Muscle of arm (tissue), 12 donors: ENCODE data around the gene KRTAP5-3. TPM values are rescaled to one million over a fixed set of nuclear protein-coding genes. Genes with fewer than 3 reads are reported as not detected.
"Not testable (repeated sequence)": the region's sequence is repeated elsewhere in the genome, so short reads cannot be mapped to it uniquely, and the experiment has no call there.

ENCODE experiments used
- DNase-seq: peaks from one replicate; pipeline ENCODE4 v3.0.0-alpha.2; 2013
- polyA plus RNA-seq, 12 donors: library from polyadenylated mRNA; unstranded; fragments of 120-200 nt; gene quantifications; one replicate each; pipeline ENCODE4 v1.2.1, GENCODE V29; 2013; ENCODE audit not compliant: insufficient read length in 12 of 12

Gene KRTAP5-3
- polyA plus RNA-seq, 12 donors = not detected

DNA sequence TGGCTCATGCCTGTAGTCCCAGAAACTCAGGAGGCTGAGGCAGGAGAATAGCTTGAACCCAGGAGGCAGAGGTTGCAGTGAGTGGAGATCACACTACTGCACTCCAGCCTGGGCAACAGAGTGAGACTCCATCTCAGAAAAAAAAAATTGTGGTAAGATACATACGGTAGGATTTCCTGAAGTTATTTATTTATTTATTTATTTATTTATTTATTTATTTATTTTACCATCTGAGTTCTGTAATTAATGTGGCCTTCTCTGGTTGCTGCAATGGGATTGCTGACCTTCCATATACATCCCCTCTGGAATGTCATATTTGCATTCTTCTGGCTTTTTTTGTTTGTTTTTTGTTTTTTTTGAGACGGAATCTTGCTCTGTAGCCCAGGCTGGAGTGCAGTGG, 25.4 kb downstream of the KRTAP5-3 start:
- not testable (repeated sequence) for DNase-seq

DNA sequence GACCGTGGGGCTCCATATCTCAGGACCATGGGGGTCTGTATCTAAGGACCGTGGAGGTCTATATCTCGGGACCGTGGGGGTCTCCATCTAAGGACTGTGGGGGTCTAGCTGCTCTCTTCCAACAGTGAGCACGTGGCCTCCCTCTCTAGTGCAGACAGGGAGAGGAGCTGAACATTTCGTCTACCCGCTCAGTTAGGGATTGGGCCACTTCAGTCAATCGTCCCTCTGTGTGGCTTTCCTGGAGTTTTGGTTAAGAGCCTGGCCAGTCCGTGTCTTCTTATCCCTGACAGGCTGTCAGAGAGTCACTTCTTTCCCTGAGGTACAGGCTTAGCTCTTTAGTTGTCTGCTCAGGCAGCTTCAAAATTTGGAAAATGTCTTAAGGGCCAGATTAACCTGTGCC, 26.3 kb downstream of the KRTAP5-3 start:
- no peak for DNase-seq

DNA sequence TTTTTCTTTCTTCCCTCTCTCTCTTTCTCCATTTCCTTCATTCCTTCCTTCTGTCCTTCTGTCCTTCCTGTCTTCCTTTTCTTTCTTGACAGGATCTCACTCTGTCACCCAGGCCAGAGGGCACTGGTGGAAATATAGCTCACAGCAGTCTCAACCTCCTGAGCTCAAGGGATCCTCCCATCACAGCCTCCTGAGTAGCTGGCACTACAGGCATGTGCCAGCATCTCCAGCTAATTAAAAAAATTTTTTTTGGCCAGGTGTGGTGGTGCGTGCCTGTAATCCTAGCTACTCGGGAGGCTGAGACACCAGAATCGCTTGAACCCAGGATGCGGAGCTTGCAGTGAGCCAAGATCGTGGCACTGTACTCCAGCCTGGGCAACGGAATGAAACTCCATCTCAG, 31.4 kb downstream of the KRTAP5-3 start:
- no peak for DNase-seq

DNA sequence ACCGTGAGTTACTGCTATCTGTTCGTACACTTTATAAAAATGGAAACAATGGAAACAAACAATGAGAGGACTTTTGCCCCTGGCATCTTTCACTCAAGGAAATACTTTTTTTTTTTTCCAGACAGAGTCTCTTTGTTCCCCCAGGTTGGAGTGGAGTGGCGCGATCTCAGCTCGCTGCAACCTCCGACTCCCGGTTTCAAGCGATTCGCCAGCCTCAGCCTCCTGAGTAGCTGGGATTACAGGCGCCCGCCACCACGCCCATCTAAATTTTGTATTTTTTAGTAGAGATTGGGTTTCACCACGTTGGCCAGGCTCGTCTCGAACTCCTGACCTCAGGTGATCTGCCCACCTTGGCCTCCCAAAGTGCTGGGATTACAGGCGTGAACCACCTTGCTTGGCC, 32.5 kb downstream of the KRTAP5-3 start:
- DNase-seq = not testable (repeated sequence)

DNA sequence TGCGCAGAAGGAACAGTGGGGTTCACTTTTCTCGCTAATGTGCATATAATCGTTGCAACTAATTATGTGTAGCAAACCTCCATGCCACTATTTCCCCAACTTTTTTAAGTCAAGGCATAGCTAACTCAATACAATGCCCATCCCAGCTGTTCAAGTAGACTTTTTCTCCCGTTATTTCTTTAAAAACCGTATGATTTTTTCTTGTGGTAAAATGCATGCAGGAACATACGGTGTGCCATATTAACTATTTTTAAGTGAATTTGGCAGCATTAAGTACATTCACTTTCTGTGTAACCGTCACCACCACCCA, 33.4 kb downstream of the KRTAP5-3 start:
- DNase-seq = no peak

DNA sequence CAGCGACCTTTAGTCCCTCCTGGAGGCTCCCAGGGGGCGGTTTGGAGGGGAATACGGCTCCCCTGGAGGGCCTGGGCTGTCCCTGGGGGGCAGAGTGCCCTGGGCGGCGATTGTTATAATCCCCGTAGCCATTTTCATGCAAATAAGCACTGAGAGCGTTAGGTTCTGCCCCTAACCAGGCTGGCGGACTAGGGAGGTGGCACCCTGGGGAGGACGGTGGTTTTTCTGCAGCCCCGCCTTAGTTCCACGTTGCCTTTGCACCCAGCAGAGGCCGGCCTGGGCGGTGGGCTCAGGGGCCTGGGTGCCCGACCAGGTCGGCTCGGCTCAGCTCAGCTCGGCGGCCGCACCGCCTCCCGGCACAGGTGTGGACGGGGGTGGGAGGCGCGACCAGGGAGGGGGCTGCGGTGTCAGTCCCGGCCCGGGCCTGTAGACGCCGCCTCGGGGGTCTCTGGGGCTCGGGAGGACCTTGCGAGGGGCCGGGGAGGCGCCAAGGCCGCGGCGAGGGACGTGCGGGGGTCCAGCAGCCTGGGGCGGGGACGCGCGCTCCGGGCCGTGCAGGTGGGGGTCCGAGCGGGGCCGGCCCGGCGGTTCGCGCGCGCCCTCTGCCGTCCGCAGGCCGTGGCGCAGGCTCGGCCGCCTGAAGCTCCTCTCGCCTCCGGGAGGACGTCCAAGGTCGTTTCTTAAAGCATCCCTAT, 33.9 kb downstream of the KRTAP5-3 start:
- DNase-seq = no peak

DNA sequence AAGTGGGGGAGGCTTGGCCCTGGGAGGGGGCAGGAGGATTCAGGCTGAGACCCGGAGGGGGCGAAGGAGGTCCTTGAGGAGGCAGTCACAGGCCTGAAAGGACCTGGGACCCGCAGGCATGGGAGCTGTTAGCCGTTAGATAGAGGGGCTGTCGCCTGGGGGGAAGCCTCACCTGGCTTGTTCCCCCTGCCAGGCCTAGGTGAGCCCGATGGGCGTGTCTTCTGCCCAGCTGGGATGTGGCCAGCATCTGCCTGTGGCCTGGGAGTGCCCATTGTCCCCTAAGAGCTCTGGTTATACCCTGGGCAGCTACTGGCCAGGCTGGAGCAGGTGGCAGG, 34.4 kb downstream of the KRTAP5-3 start:
- DNase-seq = no peak

DNA sequence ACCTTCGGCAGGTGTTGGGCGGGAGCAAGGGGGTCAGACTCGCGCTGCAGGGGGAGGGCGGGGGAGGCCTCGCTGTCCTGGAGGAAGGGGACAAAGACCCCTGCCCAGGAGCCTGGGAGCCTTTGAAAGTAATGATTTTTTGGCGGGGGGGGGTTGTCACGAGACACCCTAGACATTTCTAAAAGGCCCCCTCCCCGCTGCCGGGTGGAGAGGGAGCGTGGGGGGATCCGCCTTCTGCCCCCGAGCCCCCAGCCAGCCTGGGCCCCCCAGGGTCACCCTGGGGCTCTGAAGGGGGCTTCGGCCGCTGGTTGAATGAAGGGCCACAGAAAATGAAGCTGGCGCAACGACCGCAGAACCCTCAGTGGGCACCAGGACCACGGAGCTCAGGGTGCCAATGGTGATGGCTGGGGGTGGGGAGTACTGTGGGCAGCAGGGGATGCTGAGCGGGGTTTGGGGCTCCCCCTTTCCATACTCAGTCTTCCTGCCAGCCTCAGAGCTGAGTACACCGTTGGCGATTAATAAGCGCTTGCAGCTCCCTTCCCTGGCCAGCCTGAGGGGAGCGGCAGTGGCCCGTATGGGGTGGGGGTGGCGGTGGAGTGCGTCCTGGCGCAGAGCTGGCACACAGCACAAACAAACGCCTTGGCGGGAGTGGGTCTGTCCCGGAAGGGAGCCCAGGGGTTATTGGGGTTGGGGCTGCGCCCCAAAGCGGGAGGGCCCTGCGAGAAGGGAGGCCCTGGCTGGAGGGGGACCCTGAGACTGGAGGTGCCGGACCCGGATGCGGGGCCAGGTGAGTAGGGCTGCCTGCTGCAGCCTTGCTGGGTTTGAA, 35.0 kb downstream of the KRTAP5-3 start:
- no peak for DNase-seq

DNA sequence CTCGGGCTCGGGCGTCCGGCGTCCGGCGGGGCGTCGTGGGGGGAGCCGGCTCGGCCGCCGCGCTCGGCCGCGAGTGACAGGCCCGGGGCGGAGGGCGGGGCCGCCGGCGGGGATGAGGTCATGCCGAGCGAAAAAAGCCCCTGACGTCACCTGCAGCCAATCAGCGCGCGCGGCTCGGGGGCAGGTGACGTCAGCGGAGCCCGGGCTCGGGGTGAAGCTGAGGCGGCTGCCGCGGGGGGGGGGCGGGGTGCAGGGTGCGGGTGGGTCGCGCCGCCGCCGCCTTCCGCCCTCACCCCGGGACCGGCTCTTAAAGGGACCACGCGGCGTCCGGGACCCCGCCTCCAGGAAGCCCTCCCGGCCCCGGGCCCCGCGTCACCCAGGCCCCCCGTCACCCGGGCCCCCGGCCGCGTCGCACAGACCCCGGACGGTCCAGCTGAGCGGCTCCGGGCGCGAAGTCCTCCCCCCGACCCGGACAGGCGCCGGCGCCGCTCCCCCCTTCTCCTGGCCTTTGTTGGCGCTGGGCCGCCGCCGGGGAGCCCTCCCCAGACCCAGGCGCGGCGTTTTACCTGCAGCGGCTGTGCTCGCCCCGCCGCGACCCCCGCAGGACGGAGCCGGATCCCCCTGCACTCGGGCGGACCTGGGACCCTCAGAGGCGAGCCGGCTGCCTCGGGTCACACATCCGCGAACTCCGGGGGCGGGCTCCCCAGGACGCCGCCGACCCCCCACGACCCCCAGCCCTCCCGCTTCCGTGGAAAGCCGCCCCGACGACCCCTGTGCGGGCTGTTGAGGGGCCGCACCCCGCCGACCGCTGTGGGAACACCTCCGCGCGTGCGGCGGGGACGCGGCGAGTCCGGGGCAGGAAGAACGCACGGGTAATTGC, 35.8 kb downstream of the KRTAP5-3 start, which contains the start of gene DUSP8:
Gene DUSP8, minus strand, starts transcription at position 75 of the 880 bp plus-strand sequence. CDS start 6,445 bp downstream, outside the sequence.
- DNase-seq = peak; percentile 90

DNA sequence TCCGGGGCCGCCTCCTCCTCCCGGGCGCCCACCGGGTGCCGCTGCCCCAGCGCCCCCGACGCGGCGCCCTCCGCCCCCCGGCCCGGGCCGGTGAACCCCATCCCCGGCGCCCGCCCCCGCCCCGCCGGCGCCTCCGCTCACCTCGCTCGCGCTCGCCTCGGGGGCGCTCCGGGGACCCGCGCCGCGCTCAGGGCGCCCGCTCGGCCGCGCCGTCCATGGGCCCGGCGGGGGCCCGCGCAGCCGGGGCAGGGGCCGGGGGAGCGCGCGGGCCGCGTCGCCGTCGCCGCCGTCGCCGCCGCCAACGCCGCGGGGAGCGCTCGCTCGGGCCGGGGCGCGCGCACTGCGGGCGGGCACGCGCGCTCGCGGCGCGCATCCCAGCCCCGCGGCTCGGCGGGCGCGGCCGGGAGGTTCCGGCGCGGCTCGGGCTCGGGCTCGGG, 36.5 kb downstream of the KRTAP5-3 start:
- DNase-seq = no peak

DNA sequence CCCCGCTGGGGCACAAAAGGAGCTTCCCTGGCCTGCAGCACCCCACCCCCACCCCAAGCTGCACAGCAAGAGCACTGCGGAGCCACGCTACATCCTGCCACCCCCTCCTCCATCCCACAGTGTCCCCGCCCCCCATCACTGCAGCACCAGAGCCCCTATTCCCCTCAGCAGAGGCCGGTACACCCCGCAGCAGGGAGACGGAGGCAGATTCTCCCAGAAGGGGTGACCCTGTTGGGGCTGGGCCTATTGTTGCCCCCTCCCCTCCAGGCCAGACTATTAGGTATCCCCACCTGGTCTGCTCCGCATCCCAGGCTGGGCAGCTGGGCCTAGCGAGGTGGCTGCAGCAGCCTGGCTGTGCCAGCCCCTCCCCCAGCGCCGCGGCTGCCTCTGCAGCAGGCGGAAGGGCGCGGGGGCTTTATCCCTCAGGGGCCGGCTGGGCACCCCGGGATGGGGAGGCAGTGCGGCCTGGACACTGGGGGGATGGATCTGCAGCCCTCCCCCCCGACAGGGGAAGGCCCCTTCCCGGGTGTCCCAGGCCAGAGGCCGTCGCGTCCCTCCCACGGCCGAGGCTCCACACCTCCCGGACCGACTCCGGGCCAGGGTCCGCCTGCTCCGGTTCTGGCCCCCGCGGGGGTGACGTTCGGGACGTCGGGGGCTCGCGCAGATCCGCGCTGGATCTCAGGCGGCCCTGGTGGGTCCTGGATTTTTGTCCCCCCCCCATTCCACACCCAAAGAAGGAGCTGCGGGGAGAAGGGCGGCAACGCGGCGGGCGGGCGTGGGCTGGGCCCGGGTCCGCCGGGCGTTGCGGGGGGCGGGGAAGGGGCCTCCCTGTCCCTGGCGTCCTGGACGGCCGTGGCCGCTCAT, 37.1 kb downstream of the KRTAP5-3 start:
- no peak for DNase-seq

DNA sequence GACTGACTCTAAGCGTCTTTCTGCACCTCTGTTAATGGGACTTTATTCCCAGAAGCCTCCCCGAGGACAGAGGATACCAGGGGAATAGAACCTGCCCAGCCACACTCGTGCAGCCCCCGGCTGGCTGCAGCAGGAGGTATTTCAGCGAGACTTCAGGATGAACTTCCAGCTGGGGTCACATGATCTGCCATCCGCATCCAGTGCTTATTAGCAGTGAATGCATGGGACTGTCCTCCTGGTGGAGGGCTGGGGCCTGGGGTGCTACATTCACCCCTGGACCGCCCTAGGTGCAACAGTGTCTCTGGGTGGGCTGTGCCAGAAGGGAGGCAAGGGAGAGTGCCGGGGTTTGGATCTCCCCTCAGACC, 37.8 kb downstream of the KRTAP5-3 start:
- no peak for DNase-seq

DNA sequence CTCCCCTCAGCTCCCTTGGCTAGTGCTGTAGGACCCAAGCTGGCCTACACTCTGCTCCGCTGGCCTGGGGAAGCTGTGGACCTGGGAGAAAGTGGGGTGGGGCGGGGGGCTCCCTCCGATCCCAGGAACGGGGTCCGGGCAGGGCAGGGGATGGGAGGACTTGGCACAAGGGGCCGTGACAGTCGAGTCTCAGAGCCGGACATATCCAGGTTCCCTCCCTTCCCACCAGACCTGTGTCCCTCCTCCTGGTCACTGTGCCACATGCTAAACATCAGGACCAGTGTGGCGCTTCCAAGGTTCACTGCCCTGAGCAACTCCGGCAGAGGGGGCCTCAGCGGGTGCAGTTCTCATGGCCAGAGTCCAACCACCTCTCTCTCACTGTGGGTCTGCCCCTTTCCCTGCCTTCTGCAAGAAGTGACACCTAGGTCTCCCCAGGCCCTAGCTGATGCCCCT, 38.2 kb downstream of the KRTAP5-3 start:
- DNase-seq = no peak

DNA sequence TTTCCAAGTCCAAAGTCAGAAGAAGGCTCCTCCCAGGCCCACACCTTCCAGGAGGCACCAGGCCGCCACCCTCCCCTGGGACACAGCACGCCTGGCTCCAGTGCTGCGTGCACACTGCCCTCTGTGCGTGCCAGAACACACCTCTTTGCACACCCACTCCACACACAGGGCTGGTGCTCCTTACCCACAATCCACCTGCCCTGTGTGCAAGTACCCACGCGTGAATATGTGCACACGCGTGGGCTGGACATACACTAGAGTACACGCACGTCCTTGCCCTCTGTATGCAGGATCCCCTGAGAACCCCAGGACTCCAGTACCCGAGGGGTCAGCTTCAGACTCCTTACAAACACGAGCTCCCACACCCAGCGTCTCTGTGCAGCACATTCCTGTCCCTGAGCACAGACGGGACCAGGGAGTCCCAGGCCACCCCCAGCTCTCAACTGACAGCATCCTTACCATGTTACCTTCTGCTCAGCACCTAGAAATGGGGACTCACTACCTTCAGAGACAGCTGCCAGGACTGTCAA, 38.9 kb downstream of the KRTAP5-3 start:
- DNase-seq = no peak

DNA sequence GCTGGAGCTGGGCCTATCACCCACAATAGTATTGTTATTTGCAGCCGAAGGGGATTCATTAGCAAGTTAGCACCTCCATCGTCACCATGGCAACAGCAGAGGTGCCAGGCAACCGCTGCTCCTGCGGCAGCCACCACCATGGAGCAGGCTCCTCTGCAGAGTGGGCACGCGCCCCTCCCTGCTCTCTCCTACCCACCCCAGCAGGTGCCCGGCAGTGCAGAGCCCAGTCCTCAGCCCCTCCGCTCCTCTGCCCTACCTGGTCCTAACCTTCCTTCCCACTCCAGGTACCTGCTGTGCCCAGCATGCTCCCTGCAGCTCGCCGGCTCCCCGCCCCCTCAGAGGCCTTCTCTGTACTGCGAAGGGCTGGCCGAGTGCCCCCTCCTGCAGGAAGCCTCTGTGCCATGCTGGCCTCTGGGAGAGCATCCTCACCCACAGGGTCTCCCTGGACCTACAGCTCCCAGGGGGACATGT, 39.8 kb downstream of the KRTAP5-3 start:
- DNase-seq = no peak

DNA sequence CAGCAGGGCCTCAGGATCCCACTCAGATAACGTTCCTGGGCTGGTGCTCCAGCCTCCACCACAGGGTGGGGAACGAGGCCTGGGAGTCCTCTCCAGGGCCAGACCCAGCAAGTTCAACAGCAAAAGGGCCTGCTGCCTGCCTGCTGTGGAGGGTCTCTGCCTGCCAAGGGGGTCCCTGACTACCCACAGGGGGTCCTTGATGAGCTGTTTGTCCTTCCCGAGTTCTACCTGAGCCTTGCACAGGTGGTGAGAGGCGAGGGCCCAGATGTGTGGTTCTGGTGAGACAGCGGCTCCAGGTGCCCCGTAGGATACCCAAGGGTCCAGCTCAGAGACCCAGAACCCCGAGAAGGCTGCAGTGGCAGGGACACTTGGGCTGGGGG, 40.6 kb downstream of the KRTAP5-3 start:
- DNase-seq = no peak

DNA sequence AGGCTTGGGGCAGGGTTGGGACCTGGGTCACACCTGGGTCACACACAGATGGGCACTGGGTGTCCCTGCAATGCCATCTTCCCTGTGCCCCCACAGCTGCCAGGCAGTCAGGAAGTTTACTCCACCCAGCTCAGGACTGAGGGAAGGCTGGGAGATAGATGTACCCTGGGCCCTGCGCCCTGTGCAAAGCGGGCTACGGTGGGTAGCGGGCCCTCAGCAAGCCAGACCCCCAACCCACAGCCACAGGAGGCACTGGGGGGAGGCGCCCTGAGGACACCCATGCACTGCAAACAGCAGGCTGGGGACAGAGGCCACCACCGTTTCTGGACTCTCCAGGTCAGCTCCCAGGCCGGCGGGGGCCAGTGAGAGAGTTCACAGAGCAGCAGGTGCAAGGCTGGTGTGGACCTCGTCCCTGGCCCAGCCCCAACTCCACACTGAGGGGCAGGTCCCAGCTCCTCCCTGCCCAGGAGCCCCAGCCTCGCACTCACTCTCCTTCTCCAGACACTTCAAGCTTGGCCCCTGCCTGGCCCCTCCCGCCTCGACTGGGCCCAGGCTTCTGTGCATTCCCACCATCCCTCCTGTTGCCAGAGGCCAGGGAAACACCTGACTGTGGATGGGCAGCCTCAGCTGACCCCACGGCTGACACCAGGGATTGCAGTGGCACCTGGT, 41.1 kb downstream of the KRTAP5-3 start:
- DNase-seq = no peak

DNA sequence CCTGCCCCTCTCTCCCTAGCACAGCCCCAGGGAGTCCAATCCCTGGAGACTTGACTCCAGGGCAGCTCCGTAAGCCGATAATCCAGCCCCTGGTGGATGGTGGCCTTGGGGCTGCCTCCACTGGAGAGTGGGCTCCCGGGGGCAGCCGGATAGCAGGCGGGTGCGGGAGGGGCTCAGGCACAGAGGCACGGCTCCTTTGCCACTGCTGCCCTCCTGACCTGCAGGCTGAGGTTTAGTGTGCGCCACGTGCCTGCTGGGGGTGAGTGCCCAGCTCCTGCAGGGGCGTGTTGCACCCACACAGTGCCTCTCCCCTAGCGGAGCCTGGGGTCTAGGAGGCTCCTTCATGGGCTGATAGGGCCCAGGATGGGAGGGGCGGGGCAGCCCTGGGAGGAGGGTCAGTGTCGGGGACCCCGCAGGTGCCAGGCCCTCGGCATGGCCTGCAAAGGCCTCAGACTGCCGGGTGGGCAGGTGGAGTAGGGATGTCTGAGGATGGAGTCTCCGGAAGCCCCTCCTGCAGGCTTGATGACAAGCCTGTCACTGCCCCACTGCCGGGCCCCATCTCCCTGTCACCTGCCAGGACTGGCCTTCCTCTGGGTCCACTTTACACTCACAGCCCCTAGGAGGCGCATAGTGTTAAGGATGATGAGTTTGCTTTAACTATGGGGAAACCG, 41.7 kb downstream of the KRTAP5-3 start:
- DNase-seq = no peak

DNA sequence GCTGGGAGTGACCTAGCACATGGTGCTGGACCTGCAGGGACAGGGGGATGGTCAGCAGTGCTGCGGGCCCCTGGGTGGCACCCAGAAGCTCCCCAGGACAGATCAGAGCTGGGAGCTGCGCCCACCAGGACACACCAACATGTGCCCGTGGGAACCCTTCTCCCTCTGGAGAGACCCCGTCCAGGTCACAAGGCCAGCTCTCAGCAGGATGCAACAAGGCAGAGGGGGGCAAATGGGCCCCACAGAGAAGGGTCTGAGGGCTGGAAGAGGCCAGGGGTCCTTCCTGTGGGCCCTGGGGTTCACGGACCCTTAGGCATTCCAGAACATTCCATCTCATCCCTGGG, 42.4 kb downstream of the KRTAP5-3 start:
- DNase-seq = no peak
